ENCODE measurements around the gene XRN1.
"Not testable (repeated sequence)": the region's sequence is repeated elsewhere in the genome, so short reads cannot be mapped to it uniquely, and the experiment has no call there.

Gene XRN1

DNA sequence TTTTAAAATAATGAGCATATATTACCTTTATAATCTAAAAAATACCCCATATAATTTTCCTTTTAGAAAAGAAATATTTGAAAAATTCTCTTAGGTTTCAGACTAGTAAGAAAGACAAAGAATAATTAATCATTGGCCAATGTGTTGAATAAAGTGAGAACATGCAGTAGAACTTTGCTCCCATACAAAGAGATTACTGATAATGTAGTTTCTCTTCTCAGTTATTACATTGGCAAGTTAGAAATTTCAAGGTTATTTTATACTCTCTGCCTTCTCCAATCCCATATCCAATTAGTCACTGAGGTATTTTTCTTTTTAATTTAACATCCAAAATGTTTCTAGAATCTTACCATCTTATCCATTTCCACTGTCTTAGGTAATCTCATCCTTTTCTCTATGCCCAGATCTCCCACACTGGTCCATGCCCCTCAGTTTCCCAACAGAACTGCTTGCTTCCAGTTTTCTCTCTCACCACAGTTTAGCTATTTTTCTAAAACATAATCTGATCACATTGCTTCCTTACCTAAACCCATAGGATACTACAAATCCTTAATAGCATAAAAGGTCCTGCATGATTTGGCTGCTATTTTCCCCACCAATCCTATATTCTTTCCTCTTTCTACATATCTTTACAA, 10.8 kb downstream of the XRN1 start:
- DNase-seq (ENCODE audit: low spot score), result no peak

GRCh38 chr3:142434503-142434902, 13.3 kb downstream of the XRN1 start:
- no peak for DNase-seq (ENCODE audit: low spot score)

GRCh38 chr3:142433110-142433509, 14.7 kb downstream of the XRN1 start:
- DNase-seq (ENCODE audit: low spot score), result no peak

GRCh38 chr3:142429582-142429981, 18.3 kb downstream of the XRN1 start:
- no peak for DNase-seq (ENCODE audit: low spot score)

GRCh38 chr3:142424754-142425153, 23.1 kb downstream of the XRN1 start:
- no peak for DNase-seq (ENCODE audit: low spot score)

- no peak for DNase-seq (ENCODE audit: low spot score)
Measured at GRCh38 chr3:142418926-142419592, 28.8 kb downstream of the XRN1 start.

- no peak for DNase-seq (ENCODE audit: low spot score)
Measured at GRCh38 chr3:142417302-142417701, 30.5 kb downstream of the XRN1 start.

DNA sequence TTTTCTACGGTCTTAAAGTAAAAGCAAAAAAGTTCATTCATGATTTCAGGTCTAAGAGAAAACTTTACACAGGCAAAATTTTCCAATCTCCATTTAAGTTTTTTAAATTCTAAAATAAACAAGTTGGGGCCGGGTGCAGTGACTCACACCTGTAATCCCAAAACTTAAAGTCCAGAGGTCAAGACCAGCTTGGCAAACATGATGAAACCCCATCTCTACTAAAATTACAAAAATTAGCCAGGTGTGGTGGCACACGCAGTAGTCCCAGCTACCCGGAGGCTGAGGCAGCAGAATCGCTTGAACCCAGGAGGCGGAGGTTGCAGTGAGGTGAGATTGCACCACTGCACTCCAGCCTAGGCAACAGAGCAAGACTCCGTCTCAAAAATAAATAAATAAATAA, 47.3 kb downstream of the XRN1 start:
- DNase-seq (ENCODE audit: low spot score), result not testable (repeated sequence)

DNA sequence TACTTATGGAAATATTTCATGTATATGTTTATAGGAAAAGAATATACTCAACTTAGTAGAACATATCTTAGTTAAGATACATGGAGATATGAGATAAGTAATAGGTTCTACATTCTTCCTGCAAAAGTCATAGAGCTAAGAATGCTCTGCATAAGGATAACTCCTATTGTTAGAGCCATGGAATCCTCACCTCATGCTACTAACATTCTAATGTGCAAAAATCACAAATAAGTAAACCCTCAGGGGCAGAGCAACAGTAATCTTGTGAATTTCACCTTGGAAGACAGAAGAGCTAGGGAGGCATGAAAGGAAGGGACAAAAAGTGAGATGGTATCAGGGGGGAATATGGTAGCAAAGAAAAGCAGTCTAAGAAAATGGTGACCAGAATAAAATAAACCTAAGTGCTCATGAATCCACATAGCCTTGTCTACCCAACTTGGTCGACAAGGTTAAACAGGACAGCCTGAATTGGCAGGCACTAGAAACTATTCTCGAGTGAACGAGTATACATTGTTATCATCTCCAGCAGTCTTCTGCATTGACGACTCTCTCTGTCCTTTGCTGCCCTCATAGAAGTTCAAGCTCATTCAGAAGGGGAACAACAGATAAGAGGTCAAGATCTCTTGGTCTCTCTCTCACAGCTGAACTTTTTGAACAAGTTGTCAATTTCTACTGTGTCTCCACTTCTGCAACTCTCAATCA, 52.8 kb downstream of the XRN1 start:
- DNase-seq (ENCODE audit: low spot score), result no peak

DNA sequence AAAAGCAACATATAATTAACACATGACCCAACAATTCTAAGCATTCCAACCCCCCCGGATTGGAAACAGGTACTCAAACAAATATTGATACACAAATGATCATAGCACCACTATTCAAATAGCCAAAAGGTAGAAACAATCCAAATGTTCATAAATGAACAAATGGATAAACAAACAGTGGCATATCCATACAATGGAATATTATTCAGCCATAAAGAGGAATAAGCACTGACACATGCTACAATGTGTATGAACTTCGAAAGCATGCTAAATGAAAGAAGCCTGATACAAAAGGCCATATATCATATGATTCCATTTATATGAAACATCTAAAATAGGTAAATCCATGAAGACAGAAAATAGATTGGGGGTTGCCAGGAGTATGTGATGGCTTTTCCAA, 62.8 kb downstream of the XRN1 start:
- DNase-seq (ENCODE audit: low spot score), result no peak

GRCh38 chr3:142374687-142375086, 73.2 kb downstream of the XRN1 start:
- no peak for DNase-seq (ENCODE audit: low spot score)

GRCh38 chr3:142369576-142369975, 78.3 kb downstream of the XRN1 start:
- not testable (repeated sequence) for DNase-seq (ENCODE audit: low spot score)

GRCh38 chr3:142366434-142366833, 81.4 kb downstream of the XRN1 start:
- DNase-seq (ENCODE audit: low spot score), result no peak

GRCh38 chr3:142363936-142364467, 83.8 kb downstream of the XRN1 start:
- no peak for DNase-seq (ENCODE audit: low spot score)

GRCh38 chr3:142363433-142363832, 84.4 kb downstream of the XRN1 start:
- DNase-seq (ENCODE audit: low spot score), result not testable (repeated sequence)

DNA sequence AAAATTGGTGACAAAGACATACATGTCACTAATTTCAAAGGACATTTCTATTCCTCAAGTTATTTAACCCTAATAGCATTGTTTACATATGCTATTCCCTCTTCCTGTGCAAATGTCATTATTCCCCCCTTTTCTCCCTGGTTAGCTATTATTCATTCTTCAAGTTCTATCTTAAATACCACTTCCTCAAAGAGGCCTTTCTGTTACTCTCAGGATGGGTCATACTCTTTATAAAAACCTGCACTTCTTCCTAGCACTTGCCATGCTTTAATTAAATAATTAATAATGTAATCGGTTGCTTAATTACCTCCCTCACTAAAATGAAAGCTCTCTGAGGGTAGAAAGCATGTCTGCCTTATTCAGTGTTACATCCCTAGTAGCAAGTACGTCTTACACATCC, 88.5 kb downstream of the XRN1 start:
- DNase-seq (ENCODE audit: low spot score), result no peak

GRCh38 chr3:142356818-142357217, 91.0 kb downstream of the XRN1 start:
- no peak for DNase-seq (ENCODE audit: low spot score)

- no peak for DNase-seq (ENCODE audit: low spot score)
Measured at GRCh38 chr3:142355692-142356091, 92.1 kb downstream of the XRN1 start.

DNA sequence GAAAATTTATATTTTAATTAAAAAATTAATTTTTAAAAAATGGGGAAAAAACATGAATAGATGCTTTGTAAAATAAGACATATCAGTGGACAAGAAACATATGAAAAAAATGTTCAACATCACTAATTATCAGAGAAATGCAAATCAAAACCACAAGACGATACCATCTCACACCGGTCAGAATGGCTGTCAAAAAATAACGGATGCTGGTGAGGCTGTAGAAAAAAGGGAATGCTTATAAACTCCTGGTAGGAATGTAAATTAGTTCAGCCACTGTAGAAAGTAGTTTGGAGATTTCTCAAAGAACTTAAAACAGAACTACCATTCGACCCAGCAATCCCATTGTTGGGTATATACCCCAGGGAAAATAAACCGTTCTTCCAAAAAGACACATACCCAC, 93.8 kb downstream of the XRN1 start:
- no peak for DNase-seq (ENCODE audit: low spot score)

- no peak for DNase-seq (ENCODE audit: low spot score)
Measured at GRCh38 chr3:142353571-142353970, 94.3 kb downstream of the XRN1 start.

DNA sequence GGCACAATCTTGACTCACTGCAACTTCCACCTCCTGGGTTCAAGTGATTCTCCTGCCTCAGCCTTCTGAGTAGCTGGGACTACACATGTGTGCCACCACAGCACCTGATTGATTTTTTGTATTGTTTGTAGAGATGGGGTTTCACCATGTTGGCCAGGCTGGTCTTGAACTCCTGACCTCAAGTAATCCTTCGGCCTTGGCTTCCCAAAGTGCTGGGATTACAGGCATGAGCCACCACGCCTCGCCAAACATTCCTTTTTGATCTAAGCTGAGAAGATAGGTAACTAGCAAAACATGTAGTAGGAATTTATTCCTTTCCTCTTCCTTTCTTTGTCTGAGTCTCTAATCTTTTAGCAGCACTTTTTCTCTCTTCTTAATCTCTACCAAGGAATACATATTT, 95.1 kb downstream of the XRN1 start:
- not testable (repeated sequence) for DNase-seq (ENCODE audit: low spot score)

DNA sequence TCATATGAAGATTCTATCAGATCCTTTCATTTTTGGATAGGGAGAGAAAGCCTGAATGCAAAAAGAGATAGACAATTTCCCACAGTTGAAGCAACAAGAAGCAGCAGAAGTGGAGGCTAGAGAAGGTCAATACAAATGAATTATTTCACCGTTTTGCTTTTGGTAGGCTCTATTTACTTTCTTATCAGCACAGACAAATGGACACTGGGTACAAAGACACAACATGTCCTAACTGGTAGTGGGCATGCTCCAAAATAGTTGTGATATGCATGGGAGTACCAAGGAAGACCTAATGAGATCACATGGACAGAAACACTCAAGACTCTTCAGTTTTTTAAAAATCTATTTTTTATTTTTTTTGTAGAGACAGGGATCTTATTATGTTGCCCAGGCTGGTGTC, 99.4 kb downstream of the XRN1 start:
- DNase-seq (ENCODE audit: low spot score), result no peak

GRCh38 chr3:142337994-142338393, 109.8 kb downstream of the XRN1 start:
- DNase-seq (ENCODE audit: low spot score), result no peak

All from SK-N-DZ (cell line).